Epithelial cell of proximal tubule (primary cell): ENCODE results near the gene MTCH1. TPM values are rescaled to one million over a fixed set of nuclear protein-coding genes. Genes with fewer than 3 reads are reported as not detected.

Experiments
- DNase-seq: peaks from one replicate; pipeline ENCODE4 v3.0.0-alpha.2; 2011; ENCODE audit warnings: low read depth
- H3K4me3 ChIP-seq: 2 replicates; pipeline ENCODE4 v1.5.1; 2011; ENCODE audit warnings: low read depth, mild to moderate bottlenecking, low read length
- CTCF ChIP-seq: conservative IDR thresholded peaks from 2 replicates; pipeline ENCODE4 v1.5.1; 2012; ENCODE audit warnings: low read depth, mild to moderate bottlenecking, low read length
- total RNA-seq: library from RNA; depleted of rRNA; stranded (reverse); fragments of >200 nt; gene quantifications from 2 replicates; pipeline ENCODE4 v1.2.3, GENCODE V29; 2015

MTCH1 gene
- total RNA-seq, 1 donor from 2014 or later = 235 TPM

GRCh38 chr6:36924131-36924530 is 61.9 kb downstream of the MTCH1 start:
- DNase-seq = no peak
- no peak overlapping the region for H3K4me3 ChIP-seq
- TF ChIP-seq CTCF = no peak

- no peak for DNase-seq
- no peak overlapping the region for H3K4me3 ChIP-seq
- no peak for TF ChIP-seq CTCF
Measured at GRCh38 chr6:36920546-36920945, 65.5 kb downstream of the MTCH1 start.

GRCh38 chr6:36920049-36920448 is 65.9 kb downstream of the MTCH1 start:
- no peak for TF ChIP-seq CTCF
- H3K4me3 ChIP-seq = no peak overlapping the region
- no peak for DNase-seq

Other genes starting within 250 kb of the MTCH1 start
- gene CPNE5, start 146.8 kb downstream of the MTCH1 start, total RNA-seq = 0.58 TPM in 1 of 2 replicates, not detected in the other
- 26.6 and 76.6 TPM in 2 replicates for gene PPIL1, start 111.4 kb downstream of the MTCH1 start, total RNA-seq
- 16.3 and 18.7 TPM in 2 replicates for gene C6orf89, start 100.2 kb downstream of the MTCH1 start, total RNA-seq
- not detected in 2 replicates for gene PI16, start 31.5 kb downstream of the MTCH1 start, total RNA-seq
- not detected in 2 replicates for gene FGD2, start 19.5 kb upstream of the MTCH1 start, total RNA-seq
- 20.9 and 25.9 TPM in 2 replicates for gene PIM1, start 184.0 kb upstream of the MTCH1 start, total RNA-seq